Measurements from ENCODE around the gene PRR18. TPM values are rescaled to one million over a fixed set of nuclear protein-coding genes. Genes with fewer than 3 reads are reported as not detected.

The PRR18 gene
- total and polyA plus RNA-seq, 2 of the 13 experiments (the other 11 are each of a cell fraction or from before 2014, with no cell fraction given), result 0.04 TPM

GRCh38 chr6:166301611-166302529 is 6.3 kb downstream of the PRR18 start (continued):
- no peak for TF ChIP-seq CSRNP2 (CRISPR knock-in tag; conservative IDR thresholded peaks at IDR 0.05; ENCODE audit: low read depth)
- TF ChIP-seq LCORL (IDR thresholded peaks at IDR 0.05), result no peak
- peak; percentile 66; the same call in 1 of the 2 replicates for TF ChIP-seq LCORL (CRISPR knock-in tag; IDR thresholded peaks at IDR 0.05)
- peak; percentile 37 for TF ChIP-seq MED1 (CRISPR knock-in tag; IDR thresholded peaks at IDR 0.05)
- TF ChIP-seq REPIN1 (CRISPR knock-in tag; IDR thresholded peaks at IDR 0.05; ENCODE audit: borderline replicate concordance, low read depth), result 0 out of 2 replicates have a peak, but pooled peaks have one; percentile 9
- TF ChIP-seq GFI1 (CRISPR knock-in tag; IDR thresholded peaks at IDR 0.05; ENCODE audit: borderline replicate concordance), result peak; percentile 83
- TF ChIP-seq, protein P1, sequence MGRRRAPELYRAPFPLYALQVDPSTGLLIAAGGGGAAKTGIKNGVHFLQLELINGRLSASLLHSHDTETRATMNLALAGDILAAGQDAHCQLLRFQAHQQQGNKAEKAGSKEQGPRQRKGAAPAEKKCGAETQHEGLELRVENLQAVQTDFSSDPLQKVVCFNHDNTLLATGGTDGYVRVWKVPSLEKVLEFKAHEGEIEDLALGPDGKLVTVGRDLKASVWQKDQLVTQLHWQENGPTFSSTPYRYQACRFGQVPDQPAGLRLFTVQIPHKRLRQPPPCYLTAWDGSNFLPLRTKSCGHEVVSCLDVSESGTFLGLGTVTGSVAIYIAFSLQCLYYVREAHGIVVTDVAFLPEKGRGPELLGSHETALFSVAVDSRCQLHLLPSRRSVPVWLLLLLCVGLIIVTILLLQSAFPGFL (CRISPR knock-in tag; IDR thresholded peaks at IDR 0.05), result no peak
- TF ChIP-seq ZBTB37 (CRISPR knock-in tag; IDR thresholded peaks at IDR 0.05), result no peak
- peak; percentile 38; the same call in 1 of the 2 replicates for TF ChIP-seq NCOA2 (CRISPR knock-in tag; IDR thresholded peaks at IDR 0.05)
- TF ChIP-seq ZEB1 (IDR thresholded peaks at IDR 0.05; ENCODE audit: insufficient replicate concordance, low read depth), result peak; percentile 44
- TF ChIP-seq, protein P2, sequence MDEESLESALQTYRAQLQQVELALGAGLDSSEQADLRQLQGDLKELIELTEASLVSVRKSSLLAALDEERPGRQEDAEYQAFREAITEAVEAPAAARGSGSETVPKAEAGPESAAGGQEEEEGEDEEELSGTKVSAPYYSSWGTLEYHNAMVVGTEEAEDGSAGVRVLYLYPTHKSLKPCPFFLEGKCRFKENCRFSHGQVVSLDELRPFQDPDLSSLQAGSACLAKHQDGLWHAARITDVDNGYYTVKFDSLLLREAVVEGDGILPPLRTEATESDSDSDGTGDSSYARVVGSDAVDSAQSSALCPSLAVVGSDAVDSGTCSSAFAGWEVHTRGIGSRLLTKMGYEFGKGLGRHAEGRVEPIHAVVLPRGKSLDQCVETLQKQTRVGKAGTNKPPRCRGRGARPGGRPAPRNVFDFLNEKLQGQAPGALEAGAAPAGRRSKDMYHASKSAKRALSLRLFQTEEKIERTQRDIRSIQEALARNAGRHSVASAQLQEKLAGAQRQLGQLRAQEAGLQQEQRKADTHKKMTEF (CRISPR knock-in tag; IDR thresholded peaks at IDR 0.05), result 0 out of 2 replicates have a peak, but pooled peaks have one; percentile 19
- no peak for TF ChIP-seq ZNF724P (CRISPR knock-in tag; IDR thresholded peaks at IDR 0.05; ENCODE audit: borderline replicate concordance)
- TF ChIP-seq ASH2L (IDR thresholded peaks at IDR 0.05; ENCODE audit: insufficient read length, low read depth, low read length), result no peak
- TF ChIP-seq SKIL (CRISPR knock-in tag; IDR thresholded peaks at IDR 0.05; ENCODE audit: borderline replicate concordance), result 0 out of 2 replicates have a peak, but pooled peaks have one; percentile 43
- TF ChIP-seq SSRP1 (CRISPR knock-in tag; IDR thresholded peaks at IDR 0.05), result no peak
- TF ChIP-seq TCF7 (IDR thresholded peaks at IDR 0.05; ENCODE audit: low read depth), result peak; percentile 51
- TF ChIP-seq HOXA9 (CRISPR knock-in tag; IDR thresholded peaks at IDR 0.05; ENCODE audit: borderline replicate concordance), result no peak
- TF ChIP-seq, protein P3, sequence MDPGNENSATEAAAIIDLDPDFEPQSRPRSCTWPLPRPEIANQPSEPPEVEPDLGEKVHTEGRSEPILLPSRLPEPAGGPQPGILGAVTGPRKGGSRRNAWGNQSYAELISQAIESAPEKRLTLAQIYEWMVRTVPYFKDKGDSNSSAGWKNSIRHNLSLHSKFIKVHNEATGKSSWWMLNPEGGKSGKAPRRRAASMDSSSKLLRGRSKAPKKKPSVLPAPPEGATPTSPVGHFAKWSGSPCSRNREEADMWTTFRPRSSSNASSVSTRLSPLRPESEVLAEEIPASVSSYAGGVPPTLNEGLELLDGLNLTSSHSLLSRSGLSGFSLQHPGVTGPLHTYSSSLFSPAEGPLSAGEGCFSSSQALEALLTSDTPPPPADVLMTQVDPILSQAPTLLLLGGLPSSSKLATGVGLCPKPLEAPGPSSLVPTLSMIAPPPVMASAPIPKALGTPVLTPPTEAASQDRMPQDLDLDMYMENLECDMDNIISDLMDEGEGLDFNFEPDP (CRISPR knock-in tag; conservative IDR thresholded peaks at IDR 0.05), result 0 out of 2 replicates have a peak, but pooled peaks have one; percentile 58

All from HepG2 (cell line).